KMS-11 (cell line): ENCODE data around the gene TLN1.
A peak's percentile ranks its signal among the peaks of the same experiment; 100 is the strongest.

ENCODE experiments used
- H2AFZ ChIP-seq: fragments of 200-600 bp; sonication (generic); 2 replicates; pipeline ENCODE4 v1.6.1; 2016; ENCODE audit warnings: antibody characterized with exemption, mixed run types, low read depth
- H3K27ac ChIP-seq: fragments of 200-600 bp; sonication (generic); 2 replicates; pipeline ENCODE4 v1.6.1; 2016; ENCODE audit warnings: mild to moderate bottlenecking, mixed run types
- H3K27me3 ChIP-seq: fragments of 200-600 bp; sonication (generic); 2 replicates; pipeline ENCODE4 v1.6.1; 2017; ENCODE audit warnings: mild to moderate bottlenecking, low read depth, mixed run types, moderate library complexity; ENCODE audit not compliant: insufficient read depth
- H3K36me3 ChIP-seq: fragments of 200-600 bp; sonication (generic); 2 replicates; pipeline ENCODE4 v1.6.1; 2017; ENCODE audit warnings: mild to moderate bottlenecking, mixed run types; ENCODE audit not compliant: insufficient read depth
- H3K4me1 ChIP-seq: fragments of 200-600 bp; sonication (generic); 2 replicates; pipeline ENCODE4 v1.6.1; 2016; ENCODE audit warnings: mild to moderate bottlenecking, low read depth, mixed run types; ENCODE audit not compliant: poor library complexity, severe bottlenecking
- H3K4me2 ChIP-seq: fragments of 200-600 bp; sonication (generic); 2 replicates; pipeline ENCODE4 v1.7.0; 2016; ENCODE audit warnings: mild to moderate bottlenecking, mixed run types
- H3K4me3 ChIP-seq: fragments of 200-600 bp; sonication (generic); IDR thresholded peaks from 2 replicates; pipeline ENCODE4 v1.6.1; 2017; ENCODE audit warnings: low read depth, low read length, mixed read lengths; ENCODE audit not compliant: insufficient read depth
- H3K79me2 ChIP-seq: fragments of 200-600 bp; sonication (generic); 2 replicates; pipeline ENCODE4 v1.6.1; 2016; ENCODE audit warnings: low read depth, mixed run types; ENCODE audit not compliant: insufficient read depth
- H3K9ac ChIP-seq: fragments of 200-600 bp; sonication (generic); 2 replicates; pipeline ENCODE4 v1.6.1; 2016; ENCODE audit warnings: mild to moderate bottlenecking, mixed run types
- H4K20me1 ChIP-seq: fragments of 200-600 bp; sonication (generic); 2 replicates; pipeline ENCODE4 v1.6.1; 2016; ENCODE audit warnings: mild to moderate bottlenecking, mixed run types; ENCODE audit not compliant: insufficient read depth
- TF ChIP-seq, protein P1 (sequence below): fragments of 200-600 bp; sonication (generic); conservative IDR thresholded peaks from 2 replicates; pipeline ENCODE4 v1.6.1; 2017; ENCODE audit warnings: low read depth, mild to moderate bottlenecking, antibody characterized with exemption, low read length, moderate library complexity, mixed read lengths

Gene TLN1

DNA sequence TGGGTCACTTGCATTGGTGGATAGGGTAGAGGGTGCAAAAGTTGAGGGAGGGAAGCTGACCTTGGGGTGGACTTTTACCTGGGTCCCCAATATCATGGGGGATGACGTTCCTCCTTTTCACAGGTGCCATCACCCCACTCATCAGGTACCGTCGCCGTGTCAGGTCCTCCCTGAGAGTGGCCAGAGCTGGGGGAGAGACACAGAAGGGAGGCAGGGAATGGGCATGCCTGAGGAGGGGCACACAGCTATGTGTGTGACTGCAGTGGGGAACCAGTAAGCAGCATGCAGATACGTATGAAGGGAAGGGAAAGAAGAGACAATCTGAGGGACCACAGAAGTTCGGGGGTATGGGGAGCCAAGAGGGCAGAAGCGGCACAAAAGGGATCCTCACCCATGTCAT lies 6.9 kb upstream of the TLN1 start:
- Histone ChIP-seq H3K27ac (no peak overlapping the region), H3K4me2 (no peak overlapping the region), H3K9ac (no peak overlapping the region), H3K4me3 (no peak overlapping the region), H2AFZ (no peak overlapping the region), H3K4me1 (peaks cover 10% of the 10 kb centered on the region), H3K36me3 (no peaks in the 10 kb centered on the region), H3K79me2 (no peaks in the 10 kb centered on the region), H3K27me3 (no peaks in the 10 kb centered on the region), H4K20me1 (no peaks in the 10 kb centered on the region)
- TF ChIP-seq, protein P1, sequence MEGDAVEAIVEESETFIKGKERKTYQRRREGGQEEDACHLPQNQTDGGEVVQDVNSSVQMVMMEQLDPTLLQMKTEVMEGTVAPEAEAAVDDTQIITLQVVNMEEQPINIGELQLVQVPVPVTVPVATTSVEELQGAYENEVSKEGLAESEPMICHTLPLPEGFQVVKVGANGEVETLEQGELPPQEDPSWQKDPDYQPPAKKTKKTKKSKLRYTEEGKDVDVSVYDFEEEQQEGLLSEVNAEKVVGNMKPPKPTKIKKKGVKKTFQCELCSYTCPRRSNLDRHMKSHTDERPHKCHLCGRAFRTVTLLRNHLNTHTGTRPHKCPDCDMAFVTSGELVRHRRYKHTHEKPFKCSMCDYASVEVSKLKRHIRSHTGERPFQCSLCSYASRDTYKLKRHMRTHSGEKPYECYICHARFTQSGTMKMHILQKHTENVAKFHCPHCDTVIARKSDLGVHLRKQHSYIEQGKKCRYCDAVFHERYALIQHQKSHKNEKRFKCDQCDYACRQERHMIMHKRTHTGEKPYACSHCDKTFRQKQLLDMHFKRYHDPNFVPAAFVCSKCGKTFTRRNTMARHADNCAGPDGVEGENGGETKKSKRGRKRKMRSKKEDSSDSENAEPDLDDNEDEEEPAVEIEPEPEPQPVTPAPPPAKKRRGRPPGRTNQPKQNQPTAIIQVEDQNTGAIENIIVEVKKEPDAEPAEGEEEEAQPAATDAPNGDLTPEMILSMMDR, result no peak

DNA sequence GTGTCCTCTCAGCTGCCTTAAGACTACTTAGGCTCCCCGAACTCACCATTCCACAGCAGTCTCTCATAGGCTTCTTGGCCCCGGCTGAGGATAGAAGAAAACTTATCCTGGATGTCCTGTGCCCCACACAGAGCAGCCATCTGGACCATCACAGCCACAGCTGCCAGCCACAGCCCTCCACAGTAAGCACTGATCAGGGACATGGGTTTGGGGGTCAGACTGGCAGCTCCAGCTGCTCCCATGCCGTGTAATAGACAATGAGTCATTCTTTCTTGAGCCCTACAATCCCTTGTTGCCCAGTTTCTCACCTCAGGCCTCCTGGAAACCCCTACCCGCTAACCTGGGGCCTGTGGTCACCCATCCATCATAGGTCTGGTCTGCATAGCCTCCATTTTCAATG lies 6.2 kb upstream of the TLN1 start:
- Histone ChIP-seq H2AFZ (no peak overlapping the region), H3K27me3 (no peaks in the 10 kb centered on the region), H4K20me1 (no peaks in the 10 kb centered on the region), H3K27ac (no peak overlapping the region), H3K79me2 (no peaks in the 10 kb centered on the region), H3K9ac (no peak overlapping the region), H3K36me3 (no peaks in the 10 kb centered on the region), H3K4me1 (peaks cover 17% of the 10 kb centered on the region), H3K4me2 (no peak overlapping the region), H3K4me3 (no peak overlapping the region)
- TF ChIP-seq, protein P1, result no peak

DNA sequence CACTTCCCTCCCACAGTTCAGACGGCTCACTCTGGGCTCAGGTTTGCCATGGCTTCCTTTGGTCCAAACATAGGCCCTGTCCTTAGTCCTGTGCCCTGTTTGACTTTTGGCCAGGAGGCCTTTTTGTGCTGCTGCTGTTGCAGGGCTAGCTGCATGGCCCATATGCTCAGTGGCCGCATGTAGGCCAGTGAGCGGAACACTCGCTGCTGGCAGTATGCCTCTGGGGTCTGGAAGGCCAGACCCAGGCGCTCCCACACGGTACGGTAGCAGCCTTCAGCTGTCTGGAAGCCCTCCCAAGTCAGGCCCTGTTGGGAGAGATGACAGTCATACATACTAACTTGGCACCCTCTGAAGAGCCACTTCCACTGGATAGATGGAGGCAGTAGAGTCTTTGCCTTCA lies 5.1 kb upstream of the TLN1 start:
- no peak overlapping the region for H3K4me2 ChIP-seq
- H3K4me1 ChIP-seq, result peaks cover 20% of the 10 kb centered on the region
- H3K36me3 ChIP-seq, result no peaks in the 10 kb centered on the region
- no peak overlapping the region for H3K27ac ChIP-seq
- H3K27me3 ChIP-seq, result no peaks in the 10 kb centered on the region
- H3K9ac ChIP-seq, result no peak overlapping the region
- no peaks in the 10 kb centered on the region for H3K79me2 ChIP-seq
- H4K20me1 ChIP-seq, result no peaks in the 10 kb centered on the region
- no peak overlapping the region for H3K4me3 ChIP-seq
- no peak overlapping the region for H2AFZ ChIP-seq
- TF ChIP-seq, protein P1, result no peak

DNA sequence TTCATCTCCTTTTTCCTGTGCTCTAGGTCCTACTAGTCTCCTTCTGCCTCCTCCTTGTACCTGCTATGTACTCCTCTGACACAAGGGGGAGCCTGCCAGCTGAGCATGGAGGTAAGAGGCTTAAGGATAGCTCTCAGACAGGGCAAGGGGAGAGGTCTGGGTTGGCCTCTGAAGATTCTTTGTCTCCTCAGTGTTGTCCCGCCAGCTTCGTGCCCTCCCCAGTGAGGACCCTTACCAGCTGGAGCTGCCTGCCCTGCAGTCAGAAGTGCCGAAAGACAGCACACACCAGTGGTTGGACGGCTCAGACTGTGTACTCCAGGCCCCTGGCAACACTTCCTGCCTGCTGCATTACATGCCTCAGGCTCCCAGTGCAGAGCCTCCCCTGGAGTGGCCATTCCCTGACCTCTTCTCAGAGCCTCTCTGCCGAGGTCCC lies 4.2 kb upstream of the TLN1 start:
- Histone ChIP-seq H3K9ac (no peak overlapping the region), H3K79me2 (peaks cover 5% of the 10 kb centered on the region; the same call in 1 of the 2 replicates), H3K27me3 (no peaks in the 10 kb centered on the region), H2AFZ (no peak overlapping the region), H3K4me3 (no peak overlapping the region), H3K4me1 (peaks cover 17% of the 10 kb centered on the region), H3K27ac (no peak overlapping the region), H3K36me3 (no peaks in the 10 kb centered on the region), H3K4me2 (no peak overlapping the region), H4K20me1 (no peaks in the 10 kb centered on the region)
- TF ChIP-seq, protein P1, result peak; percentile 86
